ELF-1 (cell line): ENCODE measurements around the gene CUEDC2.
A peak's percentile ranks its signal among the peaks of the same experiment; 100 is the strongest.

ENCODE experiments used
- DNase-seq: peaks from one replicate; pipeline ENCODE4 v3.0.0-alpha.2; 2016; ENCODE audit warnings: low read depth, low spot score

Gene CUEDC2

GRCh38 chr10:102409604-102410428 lies 22.6 kb downstream of the CUEDC2 start:
- DNase-seq, result no peak

- DNase-seq, result no peak
Measured at GRCh38 chr10:102408728-102409603, 23.4 kb downstream of the CUEDC2 start.

GRCh38 chr10:102408131-102408727 lies 24.1 kb downstream of the CUEDC2 start:
- no peak for DNase-seq

- DNase-seq, result no peak
Measured at GRCh38 chr10:102407425-102408130, 24.8 kb downstream of the CUEDC2 start.

GRCh38 chr10:102406815-102407214 lies 25.6 kb downstream of the CUEDC2 start:
- DNase-seq, result no peak

GRCh38 chr10:102405632-102406031 lies 26.7 kb downstream of the CUEDC2 start:
- no peak for DNase-seq

GRCh38 chr10:102405108-102405571 lies 27.2 kb downstream of the CUEDC2 start:
- no peak for DNase-seq

- no peak for DNase-seq
Measured at GRCh38 chr10:102404361-102405107, 27.8 kb downstream of the CUEDC2 start.

- no peak for DNase-seq
Measured at GRCh38 chr10:102403115-102403514, 29.3 kb downstream of the CUEDC2 start.

GRCh38 chr10:102402512-102402896 lies 29.9 kb downstream of the CUEDC2 start:
- DNase-seq, result no peak

- peak; percentile 91 for DNase-seq
Measured at GRCh38 chr10:102401735-102402511, 30.5 kb downstream of the CUEDC2 start.

GRCh38 chr10:102401342-102401654 lies 31.1 kb downstream of the CUEDC2 start:
- DNase-seq, result no peak

GRCh38 chr10:102400598-102401341 lies 31.6 kb downstream of the CUEDC2 start:
- DNase-seq, result no peak

GRCh38 chr10:102400076-102400475 lies 32.3 kb downstream of the CUEDC2 start:
- DNase-seq, result no peak

GRCh38 chr10:102399217-102400021 lies 33.0 kb downstream of the CUEDC2 start:
- peak; percentile 91 for DNase-seq

- DNase-seq, result no peak
Measured at GRCh38 chr10:102398172-102399020, 34.0 kb downstream of the CUEDC2 start.
